ENCODE data around the gene ITGAD.

ITGAD gene

DNA sequence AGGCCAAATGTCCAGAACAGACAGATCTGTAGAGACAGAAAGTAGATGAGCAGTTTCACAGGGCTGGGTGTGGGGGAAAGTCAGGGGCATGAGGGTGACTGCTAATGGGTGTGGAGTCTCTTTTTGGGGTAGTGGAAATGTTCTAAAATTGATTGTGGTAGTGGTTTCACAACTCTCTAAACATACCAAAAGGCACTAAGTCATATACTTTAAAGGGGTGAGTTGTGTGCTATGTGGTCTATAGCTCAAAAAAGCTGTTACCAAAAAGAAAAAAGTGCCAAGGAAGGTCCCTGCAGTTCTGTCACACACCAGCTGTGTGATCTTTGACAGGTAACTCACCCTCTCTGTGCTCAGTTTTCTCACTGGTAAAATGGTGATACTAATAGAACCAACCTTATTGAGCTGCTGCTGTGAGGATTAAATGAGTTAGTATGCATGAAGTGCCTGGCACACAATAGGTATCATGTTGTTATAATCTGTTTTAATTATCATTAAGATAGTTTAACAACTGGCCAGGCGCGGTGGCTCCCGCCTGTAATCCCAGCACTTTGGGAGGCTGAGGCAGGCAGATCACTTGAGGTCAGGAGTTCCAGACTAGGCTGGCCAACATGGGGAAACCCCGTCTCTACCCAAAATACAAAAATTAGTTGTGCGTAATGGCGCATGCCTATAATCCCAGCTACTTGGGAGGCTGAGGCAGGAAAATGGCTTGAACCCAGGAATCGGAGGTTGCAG is 27.8 kb upstream of the ITGAD start:
- peak in 2 of 5 experiments; percentile 46 to 60 for DNase-seq

DNA sequence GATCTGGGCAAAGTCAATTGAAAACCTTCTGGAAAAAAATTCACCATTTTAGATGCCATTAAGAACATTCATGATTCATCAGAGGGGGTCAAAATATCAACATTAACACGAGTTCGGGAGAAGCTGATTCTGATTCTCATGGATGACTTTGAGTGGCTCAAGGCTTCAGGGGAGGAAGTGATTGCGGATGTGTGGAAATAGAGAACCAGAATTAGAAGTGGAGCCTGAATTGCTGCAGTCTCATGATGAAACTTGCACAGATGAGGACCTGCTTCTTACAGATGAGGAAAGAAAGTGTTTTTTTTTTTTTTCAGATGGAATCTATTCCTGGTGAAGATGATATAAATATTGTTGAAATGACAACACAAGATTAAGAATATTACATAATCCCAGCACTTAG is 25.3 kb upstream of the ITGAD start:
- DNase-seq: no peak

DNA sequence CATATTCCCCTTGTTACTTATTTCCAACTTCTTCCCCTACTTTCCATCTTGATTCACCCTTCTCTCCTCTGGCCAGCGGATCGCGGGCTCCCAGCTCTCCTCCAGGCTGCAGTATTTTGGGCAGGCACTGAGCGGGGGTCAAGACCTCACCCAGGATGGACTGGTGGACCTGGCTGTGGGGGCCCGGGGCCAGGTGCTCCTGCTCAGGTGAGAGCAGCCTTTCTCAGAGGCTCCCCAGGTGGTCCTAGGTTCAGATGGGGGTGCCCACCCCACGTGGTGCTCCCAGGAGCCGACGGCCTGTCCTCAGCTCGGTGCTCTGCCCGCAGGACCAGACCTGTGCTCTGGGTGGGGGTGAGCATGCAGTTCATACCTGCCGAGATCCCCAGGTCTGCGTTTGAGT is 22.1 kb upstream of the ITGAD start:
- DNase-seq: no peak

DNA sequence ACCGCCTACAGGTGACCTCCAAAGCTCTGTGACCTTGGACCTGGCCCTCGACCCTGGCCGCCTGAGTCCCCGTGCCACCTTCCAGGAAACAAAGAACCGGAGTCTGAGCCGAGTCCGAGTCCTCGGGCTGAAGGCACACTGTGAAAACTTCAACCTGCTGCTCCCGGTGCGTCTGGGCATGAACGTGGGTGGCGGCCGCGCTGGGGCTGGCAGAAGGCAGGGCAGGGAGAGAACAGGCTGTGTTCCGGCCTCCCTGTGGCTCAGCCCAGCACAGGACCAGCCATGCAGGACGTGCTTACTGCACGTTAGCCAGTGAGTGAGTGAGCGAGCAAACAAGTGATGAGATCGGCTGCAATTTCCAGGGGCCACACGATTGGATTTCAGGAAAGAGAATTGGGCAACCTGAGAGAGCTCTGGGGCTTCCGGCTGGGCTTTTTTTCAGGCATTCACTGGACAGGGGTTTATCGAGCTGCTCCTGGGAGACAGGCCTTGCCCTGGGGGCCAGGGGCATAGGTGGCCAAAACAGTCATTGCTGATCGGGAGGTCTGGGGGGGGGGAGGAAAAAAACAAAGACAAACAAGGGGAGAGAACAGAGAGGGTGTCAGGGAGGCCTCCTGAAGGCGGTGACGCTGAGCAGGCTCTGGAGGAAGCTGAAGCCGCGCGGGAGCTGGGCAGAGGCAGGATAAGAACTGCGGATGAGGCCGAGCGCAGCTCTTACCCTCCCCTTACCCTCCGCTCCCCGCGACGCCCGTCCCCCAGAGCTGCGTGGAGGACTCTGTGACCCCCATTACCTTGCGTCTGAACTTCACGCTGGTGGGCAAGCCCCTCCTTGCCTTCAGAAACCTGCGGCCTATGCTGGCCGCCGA is 21.3 kb upstream of the ITGAD start:
- no peak for DNase-seq

DNA sequence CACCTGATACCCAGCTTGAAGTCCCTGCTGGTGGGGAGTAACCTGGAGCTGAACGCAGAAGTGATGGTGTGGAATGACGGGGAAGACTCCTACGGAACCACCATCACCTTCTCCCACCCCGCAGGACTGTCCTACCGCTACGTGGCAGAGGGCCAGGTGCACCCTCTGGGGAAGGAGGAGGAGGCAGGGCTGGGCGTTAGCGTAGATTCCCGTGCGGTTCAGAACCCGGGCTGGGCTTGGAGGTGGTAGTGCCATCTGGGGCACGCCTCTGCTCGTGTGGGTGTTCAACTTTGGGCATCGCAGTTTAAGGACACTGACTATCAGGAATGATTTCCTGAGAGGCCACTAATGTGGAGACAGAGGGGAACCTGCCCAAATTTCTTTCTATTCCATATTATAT is 19.9 kb upstream of the ITGAD start:
- DNase-seq: no peak

DNA sequence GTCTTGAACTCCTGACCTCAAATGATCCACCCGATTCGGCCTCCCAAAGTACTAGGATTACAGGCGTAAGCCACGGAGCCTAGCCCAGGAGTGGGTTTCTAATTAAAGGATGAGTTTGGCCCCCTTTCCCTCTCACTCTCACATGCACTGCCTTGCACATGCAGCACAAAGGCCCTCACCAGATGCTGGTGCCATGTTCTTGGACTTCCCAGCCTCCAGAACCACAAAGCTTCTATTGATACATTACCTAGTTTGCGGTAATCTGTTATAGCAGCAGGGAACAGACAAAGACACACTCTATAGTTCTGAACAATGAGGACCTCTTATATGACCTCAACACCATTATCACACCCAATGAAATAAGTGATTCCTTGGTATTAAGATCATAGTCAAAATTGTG is 17.9 kb upstream of the ITGAD start:
- DNase-seq: no peak

DNA sequence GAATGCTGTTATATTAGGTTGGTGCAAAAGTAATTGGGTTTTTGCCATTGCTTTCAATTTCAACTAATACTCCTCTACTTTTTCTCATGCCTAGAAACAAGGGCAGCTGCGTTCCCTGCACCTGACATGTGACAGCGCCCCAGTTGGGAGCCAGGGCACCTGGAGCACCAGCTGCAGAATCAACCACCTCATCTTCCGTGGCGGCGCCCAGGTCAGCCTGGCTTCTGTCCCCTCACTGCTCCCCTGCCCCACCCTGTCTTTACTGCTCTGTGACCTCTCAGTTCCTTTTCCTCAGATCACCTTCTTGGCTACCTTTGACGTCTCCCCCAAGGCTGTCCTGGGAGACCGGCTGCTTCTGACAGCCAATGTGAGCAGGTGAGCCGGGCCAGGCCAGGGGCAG is 16.4 kb upstream of the ITGAD start:
- DNase-seq: no peak

DNA sequence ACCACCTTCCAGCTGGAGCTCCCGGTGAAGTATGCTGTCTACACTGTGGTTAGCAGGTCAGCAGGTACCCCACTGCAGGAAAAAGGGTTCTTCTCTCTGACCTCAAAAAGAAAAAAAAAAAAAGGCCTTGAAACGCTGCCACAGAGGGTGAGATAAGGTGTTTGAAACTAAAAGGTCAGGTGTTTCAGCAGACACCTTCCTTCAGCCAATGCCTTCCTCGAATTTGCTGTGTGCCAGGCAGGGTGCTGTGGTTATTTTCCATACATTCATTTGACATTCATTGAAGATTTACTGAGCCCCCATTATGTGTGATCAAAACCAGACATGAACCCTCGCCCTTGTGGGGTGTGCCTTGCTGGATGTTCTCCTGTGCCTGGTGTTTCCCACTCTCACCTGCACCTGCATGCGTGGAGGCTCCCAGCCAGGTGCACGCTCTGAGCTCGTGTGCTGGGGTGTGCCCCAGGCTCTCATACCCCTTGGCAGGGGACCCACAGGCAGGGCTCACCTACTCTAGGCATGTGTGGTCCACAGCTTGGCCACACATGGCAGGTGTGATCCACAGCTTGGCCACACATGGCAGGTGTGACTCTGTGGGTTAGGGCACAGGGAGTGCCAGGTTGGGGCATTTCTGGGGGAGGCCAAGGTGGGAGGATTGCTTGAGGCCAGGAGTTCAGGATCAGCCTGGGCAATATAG is 15.8 kb upstream of the ITGAD start:
- peak in 1 of 5 experiments; percentile 42 for DNase-seq

DNA sequence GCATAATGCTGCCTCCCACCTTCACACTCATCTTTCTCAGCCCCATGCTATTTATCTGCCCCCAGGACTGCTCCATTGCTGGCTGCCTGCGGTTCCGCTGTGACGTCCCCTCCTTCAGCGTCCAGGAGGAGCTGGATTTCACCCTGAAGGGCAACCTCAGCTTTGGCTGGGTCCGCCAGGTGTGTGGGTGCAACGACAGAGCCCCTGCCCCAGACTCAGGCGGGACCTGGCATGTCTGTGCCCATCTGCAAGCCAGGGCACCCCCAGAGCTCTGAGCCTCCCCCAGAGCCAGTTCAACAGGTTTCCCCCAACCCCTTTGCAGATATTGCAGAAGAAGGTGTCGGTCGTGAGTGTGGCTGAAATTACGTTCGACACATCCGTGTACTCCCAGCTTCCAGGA is 12.9 kb upstream of the ITGAD start:
- no peak for DNase-seq

DNA sequence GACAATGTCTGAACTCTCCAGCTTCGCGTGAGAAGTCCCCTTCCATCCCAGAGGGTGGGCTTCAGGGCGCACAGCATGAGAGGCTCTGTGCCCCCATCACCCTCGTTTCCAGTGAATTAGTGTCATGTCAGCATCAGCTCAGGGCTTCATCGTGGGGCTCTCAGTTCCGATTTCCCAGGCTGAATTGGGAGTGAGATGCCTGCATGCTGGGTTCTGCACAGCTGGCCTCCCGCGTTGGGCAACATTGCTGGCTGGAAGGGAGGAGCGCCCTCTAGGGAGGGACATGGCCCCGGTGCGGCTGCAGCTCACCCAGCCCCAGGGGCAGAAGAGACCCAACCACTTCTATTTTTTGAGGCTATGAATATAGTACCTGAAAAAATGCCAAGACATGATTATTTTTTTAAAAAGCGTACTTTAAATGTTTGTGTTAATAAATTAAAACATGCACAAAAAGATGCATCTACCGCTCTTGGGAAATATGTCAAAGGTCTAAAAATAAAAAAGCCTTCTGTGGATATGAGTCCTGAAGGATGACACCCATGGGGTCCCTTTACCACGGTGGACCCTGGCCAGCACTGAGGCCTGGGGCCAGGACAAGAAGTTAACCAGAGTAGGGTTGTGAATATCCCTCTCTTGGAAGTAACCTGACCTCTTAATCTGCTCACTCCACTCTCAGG is 10.5 kb upstream of the ITGAD start:
- peak in 4 of 5 experiments; percentile 13 to 74 (median 30) for DNase-seq

DNA sequence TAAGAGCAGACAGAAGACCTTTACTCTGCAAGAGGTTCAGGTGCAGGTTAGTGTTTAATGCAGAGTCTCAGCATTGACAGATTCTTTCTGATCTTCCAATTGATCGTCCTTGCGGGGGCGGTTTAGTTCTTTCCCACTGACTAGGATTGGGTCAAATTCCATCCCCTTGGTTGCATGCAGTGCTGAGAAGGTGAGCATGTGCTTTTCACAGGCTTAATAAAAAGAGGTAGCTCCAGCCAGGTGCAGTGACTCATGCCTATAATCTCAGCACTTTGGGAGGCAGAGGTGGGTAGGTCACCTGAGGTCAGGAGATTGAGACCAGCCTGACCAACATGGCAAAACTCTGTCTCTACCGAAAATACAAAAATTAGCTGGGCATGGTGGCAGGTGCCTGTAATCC is 7.5 kb upstream of the ITGAD start:
- no peak for DNase-seq

DNA sequence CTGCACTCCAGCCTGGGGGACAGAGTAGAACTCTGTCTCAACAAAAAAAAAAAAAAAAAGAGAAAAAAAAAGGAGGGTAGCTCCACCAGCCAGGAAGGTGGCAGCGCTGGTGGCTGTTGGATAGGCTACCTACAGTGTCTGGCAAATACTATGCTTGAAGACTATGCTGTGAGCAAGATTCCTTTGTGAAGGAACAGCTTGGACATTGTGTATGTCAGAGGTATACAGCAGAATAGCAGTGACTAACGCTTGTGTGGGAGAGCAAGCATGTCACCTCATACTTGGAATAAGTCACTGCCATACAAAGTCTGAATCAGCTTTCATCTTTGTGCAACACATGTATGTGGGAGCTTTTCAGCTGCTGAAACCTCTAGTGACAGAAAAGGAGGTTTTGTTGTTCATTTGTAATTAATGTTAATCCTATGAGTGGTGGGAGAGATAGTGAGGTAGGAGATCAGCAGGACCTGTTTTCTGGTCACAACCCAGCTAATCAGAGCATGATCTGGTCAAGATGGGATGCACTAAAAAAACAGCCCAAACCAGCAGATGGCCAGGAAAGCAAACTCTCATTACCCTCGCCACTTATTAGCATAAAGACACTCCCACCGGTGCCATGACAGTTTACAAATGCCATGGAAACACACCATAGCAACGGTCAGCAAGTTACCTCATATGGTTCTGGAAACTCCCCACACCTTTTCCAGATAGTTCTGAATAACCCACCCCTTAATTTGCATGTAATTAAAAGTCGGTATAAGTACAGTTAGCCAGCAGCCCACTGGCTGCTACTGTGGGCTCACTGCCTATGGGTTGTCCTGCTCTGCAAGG is 6.8 kb upstream of the ITGAD start:
- peak in 1 of 5 experiments; percentile 47 for DNase-seq

DNA sequence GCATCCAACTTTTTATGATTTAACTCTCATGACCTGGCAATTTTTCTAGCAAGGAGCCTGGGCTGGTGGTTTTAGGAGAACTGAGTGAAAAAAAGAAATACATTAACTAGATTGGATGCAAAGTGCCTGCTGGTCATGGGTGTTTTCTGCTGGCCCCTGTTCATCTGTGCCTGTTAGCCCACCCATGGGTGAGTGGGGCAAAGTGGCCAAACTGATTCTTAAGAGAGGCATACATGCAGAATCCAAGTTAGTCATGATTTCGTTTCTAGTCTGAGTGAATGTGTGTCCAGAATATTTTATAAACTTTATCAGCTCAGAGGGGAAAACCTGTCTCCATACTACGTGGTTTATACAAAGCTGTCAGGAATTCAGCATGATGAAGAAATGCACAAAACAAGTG is 4.6 kb upstream of the ITGAD start:
- no peak for DNase-seq

DNA sequence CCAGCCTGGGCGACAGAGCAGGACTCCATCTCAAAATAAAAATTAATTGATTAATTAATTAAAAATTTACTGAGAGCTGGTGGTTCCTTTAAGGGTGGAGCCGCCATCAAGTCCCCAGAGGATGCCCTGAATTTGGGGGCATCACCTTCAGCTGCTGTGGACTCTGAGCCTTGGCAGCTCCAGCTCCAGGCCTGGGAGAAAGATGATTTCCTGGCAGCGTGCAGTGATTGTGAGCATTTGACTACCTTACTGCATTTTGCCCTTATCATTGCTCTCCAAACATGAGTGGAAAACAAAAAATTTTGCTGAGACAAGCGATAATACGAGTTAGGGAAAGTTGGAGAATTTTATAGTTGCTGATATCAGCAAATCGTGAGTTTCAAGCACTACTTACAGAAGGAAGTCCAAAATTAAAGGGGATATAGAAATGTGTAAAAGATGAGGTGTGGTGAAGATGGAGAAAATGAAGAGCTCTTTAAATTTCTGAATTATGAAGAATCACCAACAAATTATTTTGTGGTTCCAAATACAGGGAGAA is 2.6 kb upstream of the ITGAD start:
- DNase-seq: no peak

DNA sequence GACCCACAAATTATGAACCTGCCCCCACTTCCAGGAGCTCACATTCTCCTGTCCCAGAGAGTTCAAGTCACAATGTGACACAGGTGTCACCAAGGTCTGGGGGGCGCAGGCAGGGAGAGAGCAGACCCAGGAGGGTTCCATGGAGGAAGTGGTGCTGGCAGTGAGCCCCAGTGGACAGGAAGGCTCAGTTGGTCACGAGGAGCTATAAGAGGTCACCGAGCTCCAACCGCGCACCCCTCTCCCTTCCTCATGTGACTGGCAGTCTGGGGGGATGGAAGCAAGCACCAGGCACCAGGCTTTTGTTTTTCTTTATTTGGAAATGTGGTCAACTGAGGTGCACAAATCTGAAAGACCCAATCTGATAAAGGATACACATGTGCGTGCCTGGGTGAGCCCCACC is 2.5 kb downstream of the ITGAD start:
- peak in 1 of 5 experiments; percentile 43 for DNase-seq

DNA sequence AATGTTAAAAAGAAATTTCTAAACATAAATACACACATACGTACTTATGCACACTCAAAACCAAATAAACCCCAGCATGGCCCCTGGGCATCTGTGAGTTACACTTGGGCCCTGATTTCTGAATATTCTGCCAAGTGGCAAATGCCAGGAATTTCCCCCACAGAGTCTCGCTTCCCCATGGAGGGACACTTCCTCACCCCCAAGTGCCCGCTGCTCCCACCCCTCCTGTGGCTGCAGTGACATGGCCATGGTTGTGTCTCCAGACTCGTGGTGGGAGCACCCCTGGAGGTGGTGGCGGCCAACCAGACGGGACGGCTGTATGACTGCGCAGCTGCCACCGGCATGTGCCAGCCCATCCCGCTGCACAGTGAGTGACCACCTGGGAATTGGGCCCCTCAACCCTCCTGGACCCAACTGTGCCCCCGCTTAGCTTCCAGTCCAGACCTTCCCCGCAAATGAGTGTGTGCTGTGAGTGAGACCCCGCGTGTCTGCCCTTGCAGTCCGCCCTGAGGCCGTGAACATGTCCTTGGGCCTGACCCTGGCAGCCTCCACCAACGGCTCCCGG is 4.0 kb downstream of the ITGAD start:
- DNase-seq: no peak

DNA sequence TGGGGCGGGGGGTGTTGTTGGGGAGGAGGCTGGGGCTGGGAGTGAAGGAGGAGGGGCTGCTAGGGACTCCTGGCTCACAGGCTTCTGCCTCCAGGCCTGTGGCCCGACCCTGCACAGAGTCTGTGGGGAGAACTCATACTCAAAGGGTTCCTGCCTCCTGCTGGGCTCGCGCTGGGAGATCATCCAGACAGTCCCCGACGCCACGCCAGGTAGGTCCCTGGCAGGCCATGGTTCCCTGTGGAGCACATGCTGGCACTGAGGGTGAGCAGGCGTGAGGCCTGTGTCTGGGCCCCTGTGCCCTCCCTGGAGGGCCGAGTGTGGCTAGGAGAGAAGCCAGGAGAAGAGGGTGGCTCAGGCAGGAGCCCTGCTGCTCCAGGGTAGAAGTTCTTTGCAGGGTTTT is 4.6 kb downstream of the ITGAD start:
- DNase-seq: no peak

DNA sequence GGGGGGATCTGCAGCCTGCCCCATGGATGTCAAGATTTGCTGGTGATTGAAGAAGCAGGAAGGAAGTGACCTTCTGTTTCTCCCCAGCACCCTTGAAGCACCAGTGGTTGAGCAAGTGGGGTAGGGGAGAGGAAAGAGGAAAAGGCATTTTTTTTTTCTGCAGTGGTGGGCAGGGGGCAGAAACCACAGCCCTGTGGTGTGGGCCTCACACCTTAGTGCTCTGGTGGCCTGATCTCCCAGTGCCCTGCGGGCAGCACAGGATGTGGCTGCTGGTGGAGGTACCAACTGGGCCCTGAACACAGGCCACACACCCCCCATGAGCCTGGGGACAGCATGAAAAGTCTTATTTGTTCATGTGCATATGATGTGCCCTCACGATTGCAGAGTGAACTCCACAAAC is 7.1 kb downstream of the ITGAD start:
- peak in 2 of 5 experiments; percentile 36 to 87 for DNase-seq

DNA sequence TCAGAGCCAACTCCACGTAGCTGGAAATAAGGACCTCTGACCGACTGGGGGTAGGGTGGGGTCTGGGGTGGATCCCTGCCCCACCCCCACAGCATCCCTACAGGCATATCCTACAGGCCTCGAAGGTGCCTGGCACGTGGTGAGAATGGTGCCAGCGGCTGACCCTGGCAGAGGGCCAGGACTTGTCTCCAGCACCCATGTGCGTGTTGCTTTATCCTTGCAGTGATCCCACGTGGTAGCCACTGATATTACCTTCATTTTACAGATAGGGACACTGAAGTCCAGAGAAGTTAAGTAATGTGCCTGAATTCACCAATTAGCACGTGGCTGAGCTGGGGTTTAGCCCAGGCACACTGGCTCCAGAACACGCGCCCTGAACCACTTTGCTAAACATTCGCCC is 8.3 kb downstream of the ITGAD start:
- no peak for DNase-seq

DNA sequence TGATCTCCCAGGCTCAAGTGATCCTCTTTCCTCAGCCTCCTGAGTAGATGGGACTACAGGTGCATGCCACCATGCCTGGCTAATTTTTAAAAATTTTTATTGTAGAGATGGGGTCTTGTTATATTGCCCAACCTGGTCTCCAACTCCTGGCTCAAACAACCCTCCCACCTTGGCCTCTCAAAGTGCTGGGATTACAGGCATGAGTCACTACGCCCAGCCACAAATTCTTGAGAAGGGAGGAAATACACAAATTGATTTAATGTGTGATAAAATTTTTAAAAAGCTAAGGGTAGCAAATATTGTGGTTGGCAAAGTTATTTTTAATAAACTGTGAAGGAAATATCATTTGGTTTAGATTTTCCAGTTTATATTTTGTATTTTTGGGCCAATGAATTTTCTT is 9.6 kb downstream of the ITGAD start:
- peak in 1 of 5 experiments; percentile 69 for DNase-seq

DNA sequence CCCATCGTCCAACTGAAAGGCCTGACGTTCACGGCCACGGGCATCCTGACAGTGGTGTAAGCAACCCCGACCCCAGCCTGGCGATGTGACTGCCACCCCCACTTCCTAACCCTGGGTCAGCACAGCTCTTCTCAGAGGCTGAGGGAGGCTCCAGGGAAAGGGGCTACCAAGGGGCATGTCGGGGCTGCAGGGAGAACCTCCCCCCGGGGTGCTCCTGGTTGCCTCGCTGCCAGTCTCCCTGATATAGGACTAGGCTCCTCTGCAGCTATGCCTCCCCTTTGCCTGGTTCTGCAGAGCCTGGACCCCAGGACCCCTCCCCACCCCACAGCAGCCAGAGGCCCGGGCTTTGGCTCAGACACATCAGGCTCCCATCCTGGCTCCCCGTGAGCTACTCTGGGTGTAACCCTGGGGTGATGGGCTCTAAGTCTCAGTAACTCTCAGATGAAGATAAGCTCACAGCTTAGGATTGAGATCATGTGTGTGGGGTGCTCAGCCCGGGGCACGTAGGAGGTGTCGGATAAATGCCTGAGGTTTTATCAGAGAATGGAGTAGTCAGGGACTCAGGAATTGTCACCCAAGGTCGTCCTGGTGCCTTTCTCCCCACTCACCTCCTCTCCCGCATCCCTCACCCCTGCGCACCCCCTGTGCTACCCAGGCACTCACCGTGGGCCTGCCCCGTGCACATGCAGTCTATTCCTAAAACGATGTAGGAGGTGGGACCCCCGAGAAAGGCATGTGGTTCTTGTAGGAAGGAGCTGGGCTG is 10.6 kb downstream of the ITGAD start:
- DNase-seq: no peak

Data from T-helper 2 cell (primary cell).